CD14-positive monocyte (primary cell): ENCODE results near the gene FAM72A. TPM values are rescaled to one million over a fixed set of nuclear protein-coding genes. Genes with fewer than 3 reads are reported as not detected.
"Not testable (repeated sequence)": the region's sequence is repeated elsewhere in the genome, so short reads cannot be mapped to it uniquely, and the experiment has no call there.

Source experiments
- DNase-seq, 3 donors: peaks; one replicate each; pipeline ENCODE4 v3.0.0-alpha.2; 2011 to 2022
- H2AFZ ChIP-seq: 2 replicates; pipeline ENCODE4 v1.6.0; 2012; ENCODE audit warnings: mild to moderate bottlenecking, low read depth, low read length, inconsistent platforms; ENCODE audit not compliant: insufficient read depth, poor library complexity, severe bottlenecking
- H3K27ac ChIP-seq, 2 donors: 1 replicate in 1 of 2; 2 replicates in 1 of 2; pipeline ENCODE4 v1.5.1; 2012 to 2013; ENCODE audit warnings: low read length in 2 of 2, control low read depth in 1 of 2, inconsistent platforms in 1 of 2, low read depth in 1 of 2, mild to moderate bottlenecking in 1 of 2
- H3K27me3 ChIP-seq, 2 donors: one replicate each; pipeline versions ENCODE4 v1.6.0 to v1.6.1; 2011 to 2013; ENCODE audit warnings: low read length in 2 of 2; ENCODE audit not compliant: control insufficient read depth in 2 of 2, insufficient read depth in 2 of 2
- H3K36me3 ChIP-seq, 2 donors: replicated peaks in 1 of 2; 1 replicate in 1 of 2; 2 replicates in 1 of 2; pipeline versions ENCODE4 v1.5.1 to v1.6.1; 2012 to 2013; ENCODE audit warnings: low read length in 2 of 2, control low read depth in 1 of 2, inconsistent platforms in 1 of 2, mild to moderate bottlenecking in 1 of 2; ENCODE audit not compliant: insufficient read depth in 2 of 2, control insufficient read depth in 1 of 2
- H3K4me1 ChIP-seq, 2 donors: 1 replicate in 1 of 2; 2 replicates in 1 of 2; pipeline versions ENCODE4 v1.5.1 to v1.6.1; 2012 to 2013; ENCODE audit warnings: low read length in 2 of 2, control low read depth in 1 of 2, inconsistent platforms in 1 of 2, mild to moderate bottlenecking in 1 of 2, moderate library complexity in 1 of 2; ENCODE audit not compliant: insufficient read depth in 2 of 2, control insufficient read depth in 1 of 2
- H3K4me2 ChIP-seq: replicated peaks from 2 replicates; pipeline ENCODE3; 2012; ENCODE audit warnings: low read length, moderate library complexity, mild to moderate bottlenecking; ENCODE audit not compliant: poor library complexity, severe bottlenecking; ENCODE audit errors: extremely low read depth
- H3K4me3 ChIP-seq, 3 experiments: fragments of 200-600 bp in 1 of 3; sonication (generic) in 1 of 3; replicated peaks in 1 of 3; 1 replicate in 2 of 3; 2 replicates in 1 of 3; pipeline ENCODE4 v1.5.1; 2011 to 2013; ENCODE audit warnings: low read length in 3 of 3, mild to moderate bottlenecking in 3 of 3, control low read depth in 2 of 3, low read depth in 2 of 3, inconsistent platforms in 1 of 3, moderate library complexity in 1 of 3
- H3K79me2 ChIP-seq: 2 replicates; pipeline ENCODE4 v1.6.0; 2012; ENCODE audit warnings: mild to moderate bottlenecking, control low read depth, inconsistent platforms, low read length, moderate library complexity; ENCODE audit not compliant: insufficient read depth
- H3K9ac ChIP-seq: 2 replicates; pipeline ENCODE4 v1.6.0; 2017; ENCODE audit warnings: low read length, mild to moderate bottlenecking; ENCODE audit not compliant: insufficient read depth, poor library complexity, severe bottlenecking
- H3K9me3 ChIP-seq, 2 donors: replicated peaks in 1 of 2; 1 replicate in 1 of 2; 2 replicates in 1 of 2; pipeline versions ENCODE4 v1.5.1 to v1.6.1; 2012 to 2013; ENCODE audit warnings: low read length in 2 of 2, control low read depth in 1 of 2; ENCODE audit not compliant: control insufficient read depth in 1 of 2, insufficient read depth in 1 of 2
- H4K20me1 ChIP-seq: 2 replicates; pipeline ENCODE4 v1.6.0; 2012; ENCODE audit warnings: mild to moderate bottlenecking, low read length, control low read depth, moderate library complexity; ENCODE audit not compliant: insufficient read depth
- H3K27ac Mint-ChIP-seq, 7 donors: one replicate each; pipeline ENCODE4 v1.8.0; 2020; ENCODE audit warnings: mild to moderate bottlenecking in 7 of 7, mixed read lengths in 7 of 7, moderate library complexity in 6 of 7, inconsistent platforms in 2 of 7
- H3K27me3 Mint-ChIP-seq, 3 donors: one replicate each; pipeline ENCODE4 v1.8.0; 2021 to 2022; ENCODE audit warnings: low read depth in 3 of 3, mild to moderate bottlenecking in 3 of 3, mixed read lengths in 3 of 3, moderate library complexity in 3 of 3, inconsistent platforms in 1 of 3
- H3K36me3 Mint-ChIP-seq, 2 donors: one replicate each; pipeline ENCODE4 v1.8.0; 2020; ENCODE audit warnings: mixed read lengths in 2 of 2, inconsistent platforms in 1 of 2, mild to moderate bottlenecking in 1 of 2
- H3K4me1 Mint-ChIP-seq: one replicate; pipeline ENCODE4 v1.8.0; 2020; ENCODE audit warnings: mild to moderate bottlenecking, mixed read lengths
- H3K4me3 Mint-ChIP-seq, 2 donors: one replicate each; pipeline ENCODE4 v1.8.0; 2020; ENCODE audit warnings: mild to moderate bottlenecking in 2 of 2, mixed read lengths in 2 of 2, moderate library complexity in 1 of 2
- H3K9me3 Mint-ChIP-seq, 7 donors: one replicate each; pipeline ENCODE4 v1.8.0; 2020 to 2022; ENCODE audit warnings: mixed read lengths in 7 of 7, mild to moderate bottlenecking in 6 of 7, moderate library complexity in 6 of 7, inconsistent platforms in 2 of 7
- WGBS: methylation state at CpG from one replicate; pipeline ENCODE4 v1.1.5; 2013; ENCODE audit warnings: missing lambda C conversion rate; ENCODE audit not compliant: insufficient coverage; 5-methylcytosine and 5-hydroxymethylcytosine counted together
- intact Hi-C, 2 donors: fragments of 100-400 bp; cut with micrococcal nuclease; formaldehyde crosslinking; loops; one replicate each; pipeline versions ENCODE4 v1.15.0 to v1.15.1; 2023
- polyA plus RNA-seq, 3 donors: library from polyadenylated mRNA; depleted of rRNA in 1 of 3; unstranded in 2 of 3; stranded (reverse) in 1 of 3; fragments of 300-500 nt in 2 of 3; fragments of >200 nt in 1 of 3; fragmentation: Illumina TruSeq in 2 of 3; gene quantifications; 1 replicate in 2 of 3; 2 replicates in 1 of 3; pipeline ENCODE4 v1.2.3, GENCODE V29; 2012 to 2021

FAM72A gene
- polyA plus RNA-seq, 3 donors = 3.9 to 6.3 (median 6.0) TPM

- H3K27ac Mint-ChIP-seq, H3K4me3 Mint-ChIP-seq, H2AFZ ChIP-seq, H3K4me1 Mint-ChIP-seq, H3K27me3 Mint-ChIP-seq, H3K9me3 Mint-ChIP-seq, H3K9ac ChIP-seq, H3K4me2 ChIP-seq, H3K4me3 ChIP-seq, H3K9me3 ChIP-seq, H3K36me3 Mint-ChIP-seq, H3K27me3 ChIP-seq, H3K4me1 ChIP-seq, H3K27ac ChIP-seq, H3K36me3 ChIP-seq, H4K20me1 ChIP-seq, DNase-seq, intact Hi-C loops: not testable (repeated sequence)
- no CpG with 5 or more reads among the region's 4 CpGs for WGBS
- peaks cover 16% of the 10 kb centered on the region for H3K79me2 ChIP-seq
Measured at GRCh38 chr1:206225386-206225785, 22.7 kb upstream of the FAM72A start.

- H3K27me3 ChIP-seq, H2AFZ ChIP-seq, H3K27ac ChIP-seq, H3K4me1 Mint-ChIP-seq, H3K36me3 ChIP-seq, H3K27ac Mint-ChIP-seq, H3K9me3 ChIP-seq, DNase-seq, H3K36me3 Mint-ChIP-seq, H3K4me3 ChIP-seq, H3K9me3 Mint-ChIP-seq, intact Hi-C loops, H4K20me1 ChIP-seq, H3K4me3 Mint-ChIP-seq, H3K4me2 ChIP-seq, H3K9ac ChIP-seq, H3K27me3 Mint-ChIP-seq: not testable (repeated sequence)
- Histone ChIP-seq H3K4me1 (peaks cover 9 to 11% of the 10 kb centered on the region in 2 donors), H3K79me2 (peaks cover 15% of the 10 kb centered on the region)
- no CpG with 5 or more reads among the region's 6 CpGs for WGBS
Measured at GRCh38 chr1:206224190-206224776, 21.6 kb upstream of the FAM72A start.

GRCh38 chr1:206221585-206221984, 18.9 kb upstream of the FAM72A start:
- WGBS = no CpG with 5 or more reads among the region's 4 CpGs
- peaks cover 11% of the 10 kb centered on the region for H3K4me1 Mint-ChIP-seq
- H3K4me3 Mint-ChIP-seq, H2AFZ ChIP-seq, DNase-seq, H3K36me3 ChIP-seq, H3K27ac ChIP-seq, H3K4me3 ChIP-seq, H3K9me3 ChIP-seq, H3K27me3 Mint-ChIP-seq, H3K4me2 ChIP-seq, H3K9ac ChIP-seq, H3K27me3 ChIP-seq, H4K20me1 ChIP-seq, H3K9me3 Mint-ChIP-seq, intact Hi-C loops, H3K36me3 Mint-ChIP-seq: not testable (repeated sequence)
- Histone ChIP-seq H3K4me1 (peaks cover 9 to 11% of the 10 kb centered on the region in 2 donors), H3K79me2 (peaks cover 14% of the 10 kb centered on the region)
- H3K27ac Mint-ChIP-seq = peak overlapping the region in 1 of 7 donors; percentile 79

GRCh38 chr1:206220332-206221000, 17.8 kb upstream of the FAM72A start:
- H3K27me3 Mint-ChIP-seq, H3K27me3 ChIP-seq, intact Hi-C loops, H3K9me3 Mint-ChIP-seq, H3K4me3 ChIP-seq, H3K9ac ChIP-seq, H3K36me3 ChIP-seq, H2AFZ ChIP-seq, H3K4me2 ChIP-seq, H3K9me3 ChIP-seq, H4K20me1 ChIP-seq, H3K36me3 Mint-ChIP-seq: not testable (repeated sequence)
- peak overlapping the region; percentile 68 to 86 (median 76) for H3K27ac Mint-ChIP-seq
- no CpG with 5 or more reads among the region's 4 CpGs for WGBS
- peaks cover 14% of the 10 kb centered on the region for H3K4me1 Mint-ChIP-seq
- peak overlapping the region in 1 of 2 donors; percentile 21 for H3K4me3 Mint-ChIP-seq
- peak overlapping the region in 1 of 2 donors; percentile 56 for H3K27ac ChIP-seq
- H3K4me1 ChIP-seq = peaks cover 9 to 11% of the 10 kb centered on the region in 2 donors
- DNase-seq = peak; percentile 25 to 48 (median 39)
- H3K79me2 ChIP-seq = peaks cover 12% of the 10 kb centered on the region
